Suprapubic skin (tissue), 4 donors: ENCODE results near the gene NFATC2. TPM values are rescaled to one million over a fixed set of nuclear protein-coding genes. Genes with fewer than 3 reads are reported as not detected.
A peak's percentile ranks its signal among the peaks of the same experiment; 100 is the strongest.

Experiments
- DNase-seq, 2 donors: peaks; one replicate each; pipeline ENCODE4 v3.0.0-alpha.2; 2019; ENCODE audit warnings: low spot score in 2 of 2
- H3K27ac ChIP-seq: fragments of 200-600 bp; sonication (generic); one replicate; pipeline ENCODE4 v1.5.1; 2019
- H3K27me3 ChIP-seq: fragments of 200-600 bp; sonication (generic); one replicate; pipeline ENCODE4 v1.5.1; 2019
- H3K36me3 ChIP-seq: fragments of 200-600 bp; sonication (generic); one replicate; pipeline ENCODE4 v1.5.1; 2019
- H3K4me1 ChIP-seq: fragments of 200-600 bp; sonication (generic); one replicate; pipeline ENCODE4 v1.5.1; 2019
- H3K4me3 ChIP-seq: fragments of 200-600 bp; sonication (generic); one replicate; pipeline ENCODE4 v1.5.1; 2019; ENCODE audit warnings: mild to moderate bottlenecking
- H3K9me3 ChIP-seq: fragments of 200-600 bp; sonication (generic); one replicate; pipeline ENCODE4 v1.5.1; 2019
- EP300 ChIP-seq: sonication (generic); formaldehyde crosslinking; IDR thresholded peaks from one replicate; pipeline ENCODE4 v1.6.1; 2017; ENCODE audit warnings: antibody characterized with exemption
- POLR2A ChIP-seq, 2 donors: fragments of 450-650 bp; IDR thresholded peaks; one replicate each; pipeline ENCODE4 v1.6.1; 2017; ENCODE audit warnings: antibody characterized with exemption in 2 of 2, mild to moderate bottlenecking in 2 of 2, moderate library complexity in 2 of 2
- POLR2AphosphoS5 ChIP-seq, 3 donors: sonication (generic); formaldehyde crosslinking; IDR thresholded peaks; one replicate each; pipeline ENCODE4 v1.6.1; 2017; ENCODE audit warnings: antibody characterized with exemption in 3 of 3
- WGBS: methylation state at CpG from one replicate; pipeline ENCODE4 v1.1.5; 2018; 5-methylcytosine and 5-hydroxymethylcytosine counted together
- total RNA-seq, 4 donors: library from RNA; depleted of rRNA; stranded (reverse); fragments of >200 nt; gene quantifications; one replicate each; pipeline ENCODE4 v1.1.0, GENCODE V29; 2016
- TF ChIP-seq, protein P1 (sequence below), 2 donors: fragments of 200-600 bp in 1 of 2; fragments of 450-650 bp in 1 of 2; sonication (generic) in 1 of 2; IDR thresholded peaks; one replicate each; pipeline ENCODE4 v1.5.1; 2016 to 2019; ENCODE audit warnings: antibody characterized with exemption in 2 of 2, mild to moderate bottlenecking in 1 of 2, moderate library complexity in 1 of 2

NFATC2 gene
- total RNA-seq, 4 donors from 2014 or later, result 5.4 to 15.7 (median 8.4) TPM

DNA sequence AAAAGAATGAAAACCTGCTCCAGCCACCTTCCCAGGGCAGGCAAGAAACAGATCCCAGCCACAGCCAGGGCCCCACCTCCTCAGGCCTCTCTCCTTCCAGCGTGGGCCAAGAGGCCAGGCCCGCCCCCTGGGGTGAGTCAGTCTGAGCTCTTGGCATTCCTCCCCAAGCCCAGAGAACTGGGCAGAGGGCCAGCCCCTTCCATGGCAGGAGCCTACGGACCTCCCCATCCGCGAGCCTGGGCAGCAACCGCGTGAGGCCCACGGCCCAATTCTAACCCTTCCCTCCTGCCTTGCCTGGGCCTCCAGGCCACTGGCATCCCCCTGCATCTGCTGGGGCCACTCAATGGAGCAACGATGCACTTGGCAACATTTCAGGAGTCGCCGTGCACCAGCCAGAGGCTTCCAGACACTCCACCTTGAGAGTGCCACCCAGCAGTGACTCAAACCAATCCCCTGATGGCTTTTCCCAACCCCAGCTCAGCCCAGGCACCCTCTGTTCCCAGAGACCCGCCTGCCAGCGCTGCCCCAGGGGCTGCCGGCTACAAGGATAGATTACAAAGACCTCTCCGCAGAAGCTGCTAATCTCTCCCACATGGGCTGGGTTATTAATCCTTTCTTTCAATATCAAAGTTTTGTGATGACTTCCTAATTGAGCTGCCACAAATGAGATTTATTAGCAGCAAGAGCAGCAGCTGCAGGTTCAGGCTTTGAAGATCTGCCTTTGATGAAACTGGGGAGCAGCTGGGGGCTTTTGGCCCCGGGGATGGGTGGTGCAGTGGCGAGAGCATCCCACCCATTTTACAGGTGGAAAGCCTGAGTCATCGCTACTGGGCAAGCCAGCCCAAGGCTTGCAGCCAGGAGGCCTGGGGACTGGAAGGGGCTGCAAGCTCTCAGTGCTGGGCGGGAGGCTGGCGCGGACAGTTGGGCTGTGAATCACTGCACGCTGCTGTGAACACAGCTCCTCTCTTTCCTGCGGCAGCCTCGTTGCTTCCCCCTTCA is 85.7 kb downstream of the NFATC2 start:
- Histone ChIP-seq H3K27me3 (no peaks in the 10 kb centered on the region), H3K27ac (peak overlapping the region; percentile 89), H3K9me3 (no peaks in the 10 kb centered on the region), H3K36me3 (peaks cover 8% of the 10 kb centered on the region), H3K4me3 (peak overlapping the region; percentile 30), H3K4me1 (peaks cover 26% of the 10 kb centered on the region)
- TF ChIP-seq POLR2AphosphoS5 (IDR thresholded peaks at IDR 0.05), result peak in 2 of 3 donors; percentile 65 to 70
- TF ChIP-seq, protein P1, sequence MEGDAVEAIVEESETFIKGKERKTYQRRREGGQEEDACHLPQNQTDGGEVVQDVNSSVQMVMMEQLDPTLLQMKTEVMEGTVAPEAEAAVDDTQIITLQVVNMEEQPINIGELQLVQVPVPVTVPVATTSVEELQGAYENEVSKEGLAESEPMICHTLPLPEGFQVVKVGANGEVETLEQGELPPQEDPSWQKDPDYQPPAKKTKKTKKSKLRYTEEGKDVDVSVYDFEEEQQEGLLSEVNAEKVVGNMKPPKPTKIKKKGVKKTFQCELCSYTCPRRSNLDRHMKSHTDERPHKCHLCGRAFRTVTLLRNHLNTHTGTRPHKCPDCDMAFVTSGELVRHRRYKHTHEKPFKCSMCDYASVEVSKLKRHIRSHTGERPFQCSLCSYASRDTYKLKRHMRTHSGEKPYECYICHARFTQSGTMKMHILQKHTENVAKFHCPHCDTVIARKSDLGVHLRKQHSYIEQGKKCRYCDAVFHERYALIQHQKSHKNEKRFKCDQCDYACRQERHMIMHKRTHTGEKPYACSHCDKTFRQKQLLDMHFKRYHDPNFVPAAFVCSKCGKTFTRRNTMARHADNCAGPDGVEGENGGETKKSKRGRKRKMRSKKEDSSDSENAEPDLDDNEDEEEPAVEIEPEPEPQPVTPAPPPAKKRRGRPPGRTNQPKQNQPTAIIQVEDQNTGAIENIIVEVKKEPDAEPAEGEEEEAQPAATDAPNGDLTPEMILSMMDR (IDR thresholded peaks at IDR 0.05), result no peak
- DNase-seq, result peak; percentile 96
- 5% methylated on average over 15 of the region's 24 CpGs for WGBS

DNA sequence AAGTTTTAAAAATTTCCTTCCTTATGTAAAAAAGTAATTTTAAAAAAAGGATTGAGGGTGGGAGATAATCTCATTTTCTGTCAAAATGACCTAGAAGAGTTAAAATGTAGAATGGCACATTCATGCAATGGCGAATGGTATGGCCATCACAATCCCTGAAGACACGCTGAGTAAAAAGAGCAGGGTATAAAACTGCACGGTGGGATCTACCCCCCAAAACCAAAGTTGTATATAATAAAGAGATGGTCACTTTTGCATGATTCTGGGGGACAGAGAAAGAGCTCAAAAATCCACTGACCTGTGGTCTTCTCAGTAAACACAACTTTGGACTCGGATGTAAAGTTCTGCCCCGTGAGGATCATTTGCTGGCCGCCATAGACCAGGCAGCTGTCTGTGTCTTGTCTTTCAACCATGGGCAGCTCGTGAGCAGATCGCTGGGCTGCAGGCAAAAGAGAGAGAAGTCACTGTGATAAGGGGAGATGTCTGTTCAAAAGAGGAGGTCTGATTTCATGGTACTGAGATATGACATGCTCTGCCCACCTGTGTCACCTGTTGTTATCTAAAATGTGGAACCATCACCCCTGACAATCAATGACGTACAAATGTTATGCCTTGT is 88.2 kb downstream of the NFATC2 start:
- no peak overlapping the region for H3K4me3 ChIP-seq
- H3K27ac ChIP-seq, result no peak overlapping the region
- no peaks in the 10 kb centered on the region for H3K27me3 ChIP-seq
- DNase-seq, result no peak
- WGBS, result 93% methylated on average over 9 of the region's 9 CpGs
- peaks cover 10% of the 10 kb centered on the region for H3K36me3 ChIP-seq
- TF ChIP-seq EP300, result no peak
- TF ChIP-seq, protein P1 (IDR thresholded peaks at IDR 0.05), result no peak
- TF ChIP-seq POLR2AphosphoS5 (IDR thresholded peaks at IDR 0.05), result no peak
- TF ChIP-seq POLR2A (IDR thresholded peaks at IDR 0.05), result no peak
- H3K4me1 ChIP-seq, result peaks cover 28% of the 10 kb centered on the region
- H3K9me3 ChIP-seq, result no peaks in the 10 kb centered on the region

DNA sequence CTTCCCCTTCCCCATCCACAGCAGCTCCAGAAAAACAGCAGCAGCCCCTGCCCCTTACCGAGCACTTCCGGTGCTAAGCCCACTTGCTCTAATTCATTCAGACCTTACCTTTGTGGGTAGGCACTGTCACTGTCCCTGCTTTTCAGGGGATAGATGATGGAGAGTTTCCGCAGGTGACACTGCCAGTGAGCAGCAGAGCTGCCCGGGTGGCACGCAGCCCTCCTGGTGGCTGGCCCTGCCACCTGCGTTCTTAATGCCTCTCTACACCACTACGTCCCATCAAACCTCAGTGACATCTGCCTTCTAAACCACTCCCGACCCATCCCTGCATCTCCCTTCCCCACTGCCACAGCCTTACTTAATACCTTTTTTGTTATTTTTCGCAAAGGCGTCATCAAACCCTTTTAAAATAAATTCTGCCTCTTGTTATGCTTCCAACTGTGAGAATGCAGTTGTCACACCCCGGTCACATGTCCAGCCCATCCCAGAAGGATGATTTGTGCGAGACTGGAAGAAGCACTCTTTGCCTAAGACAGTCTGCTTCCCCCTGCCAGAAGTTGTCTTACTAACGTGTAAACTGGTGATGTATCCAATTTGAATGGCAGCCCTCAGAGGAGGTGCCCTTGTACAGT is 89.7 kb downstream of the NFATC2 start:
- no peak for DNase-seq
- no peak overlapping the region for H3K27ac ChIP-seq
- no peak overlapping the region for H3K4me3 ChIP-seq
- H3K27me3 ChIP-seq, result no peaks in the 10 kb centered on the region
- 87% methylated on average over 13 of the region's 13 CpGs for WGBS
- no peaks in the 10 kb centered on the region for H3K9me3 ChIP-seq
- peaks cover 10% of the 10 kb centered on the region for H3K36me3 ChIP-seq
- peaks cover 41% of the 10 kb centered on the region for H3K4me1 ChIP-seq
- no peak for TF ChIP-seq POLR2A (IDR thresholded peaks at IDR 0.05)
- no peak for TF ChIP-seq POLR2AphosphoS5 (IDR thresholded peaks at IDR 0.05)
- TF ChIP-seq, protein P1 (IDR thresholded peaks at IDR 0.05), result no peak
- TF ChIP-seq EP300, result no peak

DNA sequence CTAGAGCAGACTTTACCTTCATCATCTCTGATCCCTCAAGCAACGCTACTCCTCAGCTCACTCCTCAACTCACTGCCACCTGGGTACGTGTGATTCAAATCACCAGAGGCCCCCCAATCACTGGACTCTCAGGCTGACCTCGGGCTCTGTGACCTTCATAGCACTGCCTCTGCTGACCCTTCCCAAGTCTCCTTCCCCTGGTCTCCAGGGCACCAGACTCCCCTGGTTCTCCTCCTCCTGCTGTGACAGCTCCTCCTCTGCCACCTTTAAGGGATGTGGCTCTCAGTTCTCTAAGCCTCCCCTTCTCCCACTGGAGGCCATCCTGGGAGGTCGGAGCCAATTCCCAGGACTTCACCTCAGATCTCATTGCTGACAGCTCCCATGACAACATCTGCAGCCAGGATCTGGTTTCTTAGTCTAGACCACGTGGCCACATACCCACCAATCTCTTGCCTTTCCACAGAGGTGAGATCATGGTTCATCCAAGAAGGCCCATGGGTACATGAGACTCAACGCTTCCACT is 90.4 kb downstream of the NFATC2 start:
- no peak overlapping the region for H3K27ac ChIP-seq
- peaks cover 10% of the 10 kb centered on the region for H3K36me3 ChIP-seq
- DNase-seq, result no peak
- TF ChIP-seq EP300 (no peak), POLR2AphosphoS5 (IDR thresholded peaks at IDR 0.05) (no peak), POLR2A (IDR thresholded peaks at IDR 0.05) (no peak)
- TF ChIP-seq, protein P1 (IDR thresholded peaks at IDR 0.05), result no peak
- H3K27me3 ChIP-seq, result no peaks in the 10 kb centered on the region
- no peak overlapping the region for H3K4me3 ChIP-seq
- peaks cover 41% of the 10 kb centered on the region for H3K4me1 ChIP-seq
- no peaks in the 10 kb centered on the region for H3K9me3 ChIP-seq
- 91% methylated on average over 6 of the region's 6 CpGs for WGBS
